Hindlimb muscle (tissue), 1 donor: ENCODE data around the gene EHMT2. TPM values are rescaled to one million over a fixed set of nuclear protein-coding genes. Genes with fewer than 3 reads are reported as not detected.
"Not testable (repeated sequence)": the region's sequence is repeated elsewhere in the genome, so short reads cannot be mapped to it uniquely, and the experiment has no call there.

Experiments used
- DNase-seq: peaks from one replicate; pipeline ENCODE4 v3.0.0-alpha.2; 2013
- polyA plus RNA-seq: library from polyadenylated mRNA; unstranded; fragments of 120-200 nt; gene quantifications from one replicate; pipeline ENCODE4 v1.2.1, GENCODE V29; 2013; ENCODE audit not compliant: insufficient read length

The EHMT2 gene
- 33.6 TPM for polyA plus RNA-seq

DNA sequence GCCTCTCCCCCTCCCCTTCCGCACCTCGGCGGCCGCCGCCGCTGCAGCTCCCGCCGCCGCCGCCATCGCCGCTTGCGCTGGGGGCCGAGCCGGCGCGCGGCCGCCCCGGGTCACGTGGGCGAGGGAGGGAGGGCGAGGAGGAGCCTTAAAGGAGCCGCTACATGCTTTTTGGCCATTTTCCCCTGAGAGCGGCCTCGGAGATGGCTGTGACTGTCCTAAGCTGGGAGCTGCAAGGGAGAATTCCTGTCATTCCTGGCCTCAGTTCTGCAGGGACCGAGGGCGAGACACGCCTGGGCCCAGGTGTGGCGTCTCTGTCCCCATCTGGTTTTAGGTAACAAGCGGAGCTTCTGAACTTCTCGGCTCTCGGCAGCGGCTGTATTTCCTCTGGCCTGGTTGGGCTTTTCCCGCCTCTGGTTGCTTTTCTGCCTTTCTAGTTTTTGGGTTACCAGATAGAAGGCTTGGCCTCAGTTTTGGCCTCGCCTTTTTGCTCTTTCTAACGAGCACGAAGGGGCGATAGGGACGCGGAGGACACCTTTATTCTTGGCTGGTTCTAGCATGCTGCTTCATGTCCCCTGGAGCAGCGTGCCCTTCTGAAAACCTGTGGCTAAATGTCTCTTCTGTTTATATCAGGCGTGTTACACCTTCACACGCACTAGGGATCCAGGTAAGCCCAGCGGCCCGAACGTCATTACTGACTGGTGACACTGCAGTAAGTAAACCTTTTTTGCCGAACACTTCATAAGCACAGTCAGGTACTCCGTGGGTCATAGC, at the start of gene EHMT2:
TSS of gene EHMT2 (minus strand) at position 87 of the 771 bp plus-strand sequence. CDS start at position 66, 21 bp downstream.
- DNase-seq = peak; percentile 92

DNA sequence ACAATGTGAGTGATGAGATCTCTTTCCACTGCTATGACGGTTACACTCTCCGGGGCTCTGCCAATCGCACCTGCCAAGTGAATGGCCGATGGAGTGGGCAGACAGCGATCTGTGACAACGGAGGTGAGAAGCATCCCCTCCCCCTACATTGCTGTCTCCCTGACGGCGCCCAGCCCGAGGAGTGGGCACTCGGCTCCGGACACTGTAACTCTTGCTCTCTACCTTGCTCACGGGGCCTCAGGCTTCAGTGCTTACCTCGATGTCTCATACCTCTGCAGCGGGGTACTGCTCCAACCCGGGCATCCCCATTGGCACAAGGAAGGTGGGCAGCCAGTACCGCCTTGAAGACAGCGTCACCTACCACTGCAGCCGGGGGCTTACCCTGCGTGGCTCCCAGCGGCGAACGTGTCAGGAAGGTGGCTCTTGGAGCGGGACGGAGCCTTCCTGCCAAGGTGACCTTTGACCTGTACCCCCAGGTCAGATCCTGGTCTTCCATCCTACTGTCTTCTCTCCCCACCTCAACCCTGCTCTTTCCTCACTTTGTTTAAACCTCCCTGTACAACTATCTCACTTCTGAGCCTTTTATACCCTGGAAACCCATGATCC, 49.7 kb upstream of the EHMT2 start:
- no peak for DNase-seq

DNA sequence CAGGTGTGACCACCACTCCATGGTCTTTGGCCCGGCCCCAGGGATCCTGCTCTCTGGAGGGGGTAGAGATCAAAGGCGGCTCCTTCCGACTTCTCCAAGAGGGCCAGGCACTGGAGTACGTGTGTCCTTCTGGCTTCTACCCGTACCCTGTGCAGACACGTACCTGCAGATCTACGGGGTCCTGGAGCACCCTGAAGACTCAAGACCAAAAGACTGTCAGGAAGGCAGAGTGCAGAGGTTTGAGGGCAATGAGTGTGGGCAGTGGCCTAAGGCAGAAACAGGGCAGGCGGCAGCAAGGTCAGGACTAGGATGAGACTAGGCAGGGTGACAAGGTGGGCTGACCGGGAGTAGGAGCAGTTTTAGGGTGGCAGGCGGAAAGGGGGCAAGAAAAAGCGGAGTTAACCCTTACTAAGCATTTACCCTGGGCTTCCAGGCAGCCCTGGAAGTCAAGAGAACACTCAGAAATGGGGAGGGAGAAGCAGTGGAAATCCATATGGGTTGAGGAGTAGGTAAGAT, 48.9 kb upstream of the EHMT2 start:
- no peak for DNase-seq

DNA sequence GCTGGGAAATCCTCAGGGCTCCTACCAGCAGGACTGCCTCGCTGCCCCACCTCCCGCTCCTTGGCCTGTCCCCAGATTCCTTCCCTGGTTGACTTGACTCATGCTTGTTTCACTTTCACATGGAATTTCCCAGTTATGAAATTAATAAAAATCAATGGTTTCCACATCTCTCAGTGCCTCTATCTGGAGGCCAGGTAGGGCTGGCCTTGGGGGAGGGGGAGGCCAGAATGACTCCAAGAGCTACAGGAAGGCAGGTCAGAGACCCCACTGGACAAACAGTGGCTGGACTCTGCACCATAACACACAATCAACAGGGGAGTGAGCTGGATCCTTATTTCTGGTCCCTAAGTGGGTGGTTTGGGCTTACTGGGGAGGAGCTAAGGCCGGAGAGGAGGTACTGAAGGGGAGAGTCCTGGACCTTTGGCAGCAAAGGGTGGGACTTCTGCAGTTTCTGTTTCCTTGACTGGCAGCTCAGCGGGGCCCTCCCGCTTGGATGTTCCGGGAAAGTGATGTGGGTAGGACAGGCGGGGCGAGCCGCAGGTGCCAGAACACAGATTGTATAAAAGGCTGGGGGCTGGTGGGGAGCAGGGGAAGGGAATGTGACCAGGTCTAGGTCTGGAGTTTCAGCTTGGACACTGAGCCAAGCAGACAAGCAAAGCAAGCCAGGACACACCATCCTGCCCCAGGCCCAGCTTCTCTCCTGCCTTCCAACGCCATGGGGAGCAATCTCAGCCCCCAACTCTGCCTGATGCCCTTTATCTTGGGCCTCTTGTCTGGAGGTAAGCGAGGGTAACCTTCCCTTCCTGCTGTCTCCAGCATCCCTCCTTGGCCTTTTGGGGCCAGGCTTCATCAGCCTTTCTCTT, 48.2 kb upstream of the EHMT2 start, which contains the start of gene CFB:
TSS of gene CFB (plus strand) at position 589 of the 863 bp plus-strand sequence. CDS start at position 716, 127 bp downstream.
- DNase-seq = peak; percentile 64

DNA sequence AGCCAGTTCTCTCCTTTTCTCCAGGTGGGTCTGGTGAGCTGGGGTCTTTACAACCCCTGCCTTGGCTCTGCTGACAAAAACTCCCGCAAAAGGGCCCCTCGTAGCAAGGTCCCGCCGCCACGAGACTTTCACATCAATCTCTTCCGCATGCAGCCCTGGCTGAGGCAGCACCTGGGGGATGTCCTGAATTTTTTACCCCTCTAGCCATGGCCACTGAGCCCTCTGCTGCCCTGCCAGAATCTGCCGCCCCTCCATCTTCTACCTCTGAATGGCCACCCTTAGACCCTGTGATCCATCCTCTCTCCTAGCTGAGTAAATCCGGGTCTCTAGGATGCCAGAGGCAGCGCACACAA, 47.6 kb upstream of the EHMT2 start:
- no peak for DNase-seq

DNA sequence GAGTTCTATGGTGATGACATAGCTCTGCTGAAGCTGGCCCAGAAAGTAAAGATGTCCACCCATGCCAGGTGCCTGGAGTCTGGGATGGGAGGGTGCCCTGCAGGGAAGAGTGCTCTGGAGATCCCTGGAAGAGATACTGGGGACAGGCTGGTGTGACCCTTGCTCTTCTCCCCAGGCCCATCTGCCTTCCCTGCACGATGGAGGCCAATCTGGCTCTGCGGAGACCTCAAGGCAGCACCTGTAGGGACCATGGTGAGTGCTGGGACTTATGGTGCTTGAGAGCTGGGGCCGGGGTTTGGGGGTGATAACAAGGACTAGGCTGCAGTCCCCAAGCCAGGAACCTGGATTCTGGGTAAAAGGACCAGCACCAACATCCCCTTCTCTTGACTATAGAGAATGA, 46.2 kb upstream of the EHMT2 start:
- no peak for DNase-seq

DNA sequence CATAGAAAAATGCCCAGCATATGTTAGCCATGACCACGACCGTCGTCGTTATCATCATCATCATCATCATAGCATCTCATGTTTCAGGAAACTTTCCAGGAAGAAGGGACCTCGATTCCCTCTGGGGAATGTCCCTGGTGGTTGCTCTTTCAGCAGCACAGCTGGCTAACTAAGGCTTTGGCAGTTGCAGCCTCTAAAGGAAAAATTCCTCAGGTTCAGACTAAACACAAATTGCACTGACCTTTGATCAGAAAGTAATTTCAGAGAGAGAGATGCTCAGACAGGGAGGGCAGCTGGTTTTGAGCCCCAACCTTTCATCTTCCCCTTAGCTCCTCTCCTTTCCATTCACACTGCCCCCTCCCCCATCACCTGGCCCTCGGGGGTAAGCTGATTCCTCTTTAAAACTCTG, 42.8 kb upstream of the EHMT2 start:
- DNase-seq = no peak

DNA sequence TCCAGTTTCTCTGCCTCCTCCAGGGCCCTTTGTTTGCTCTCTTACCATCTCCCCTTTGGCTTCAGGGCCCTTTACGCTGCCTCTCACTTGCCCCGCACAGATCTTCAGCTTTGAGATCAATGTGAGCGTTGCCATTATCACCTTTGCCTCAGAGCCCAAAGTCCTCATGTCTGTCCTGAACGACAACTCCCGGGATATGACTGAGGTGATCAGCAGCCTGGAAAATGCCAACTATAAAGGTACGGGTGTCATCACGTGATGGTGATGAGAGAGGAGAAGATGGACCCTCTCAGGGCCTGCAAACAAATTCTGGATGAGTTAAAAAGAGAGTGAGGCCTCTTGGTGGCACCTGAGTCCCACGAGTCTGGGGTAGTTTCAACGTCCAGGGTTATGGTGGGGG, 38.3 kb upstream of the EHMT2 start:
- DNase-seq = no peak

DNA sequence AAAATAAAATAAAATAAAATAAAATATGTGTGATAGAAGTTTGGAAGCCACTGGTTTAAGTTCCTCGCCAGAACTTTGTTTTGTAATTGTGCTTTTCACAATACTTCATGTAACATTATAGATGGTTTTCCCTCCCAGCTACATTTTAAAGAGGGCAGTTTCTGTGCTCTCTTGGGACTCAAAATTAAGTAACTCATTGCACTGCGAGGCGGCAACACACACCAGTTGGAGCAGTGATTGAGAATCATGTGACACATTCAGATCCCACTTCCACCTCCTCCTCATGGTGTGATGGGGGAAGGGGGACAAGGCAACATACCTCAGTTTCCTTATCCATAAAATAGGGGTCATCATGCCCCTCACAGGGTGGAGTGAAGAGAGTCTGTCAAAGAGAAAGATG, 37.5 kb upstream of the EHMT2 start:
- no peak for DNase-seq

DNA sequence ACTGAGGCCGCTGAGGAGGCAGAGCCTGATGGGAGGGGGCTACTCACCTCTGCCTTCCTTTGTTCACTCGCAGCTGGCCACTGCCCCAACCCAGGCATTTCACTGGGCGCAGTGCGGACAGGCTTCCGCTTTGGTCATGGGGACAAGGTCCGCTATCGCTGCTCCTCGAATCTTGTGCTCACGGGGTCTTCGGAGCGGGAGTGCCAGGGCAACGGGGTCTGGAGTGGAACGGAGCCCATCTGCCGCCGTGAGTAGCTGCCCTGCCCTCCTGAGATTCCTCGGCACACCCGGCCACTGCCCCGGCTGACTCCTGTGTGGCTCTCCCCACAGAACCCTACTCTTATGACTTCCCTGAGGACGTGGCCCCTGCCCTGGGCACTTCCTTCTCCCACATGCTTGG, 36.0 kb upstream of the EHMT2 start:
- DNase-seq = no peak

DNA sequence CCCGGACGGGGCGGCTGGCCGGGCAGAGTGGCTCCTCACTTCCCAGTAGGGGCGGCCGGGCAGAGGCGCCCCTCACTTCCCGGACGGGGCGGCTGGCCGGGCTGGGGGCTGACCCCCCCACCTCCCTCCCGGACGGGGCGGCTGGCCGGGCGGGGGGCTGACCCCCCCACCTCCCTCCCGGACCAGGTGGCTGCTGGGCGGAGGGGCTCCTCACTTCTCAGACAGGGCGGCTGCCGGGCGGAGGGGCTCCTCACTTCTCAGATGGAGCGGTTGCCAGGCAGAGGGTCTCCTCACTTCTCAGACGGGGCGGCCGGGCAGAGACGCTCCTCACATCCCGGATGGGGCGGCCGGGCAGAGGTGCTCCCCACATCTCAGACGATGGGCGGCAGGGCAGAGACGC, 34.6 kb upstream of the EHMT2 start:
- not testable (repeated sequence) for DNase-seq

DNA sequence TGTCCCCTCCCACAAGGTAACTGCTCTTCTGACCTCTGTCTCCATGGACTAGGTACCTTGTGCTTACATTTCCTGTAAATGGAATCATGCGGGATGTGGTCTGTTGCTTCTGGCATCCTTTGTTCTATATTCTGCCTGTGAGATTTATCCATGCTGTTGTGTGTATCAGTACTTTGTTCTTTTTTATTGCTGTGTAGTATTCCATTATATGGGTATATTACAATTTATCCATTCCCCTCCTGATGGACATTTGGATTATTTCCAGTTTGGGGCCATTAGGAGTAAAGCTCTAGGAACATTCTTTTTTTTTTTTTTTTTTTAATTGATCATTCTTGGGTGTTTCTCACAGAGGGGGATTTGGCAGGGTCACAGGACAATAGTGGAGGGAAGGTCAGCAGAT, 33.5 kb upstream of the EHMT2 start:
- DNase-seq = no peak

DNA sequence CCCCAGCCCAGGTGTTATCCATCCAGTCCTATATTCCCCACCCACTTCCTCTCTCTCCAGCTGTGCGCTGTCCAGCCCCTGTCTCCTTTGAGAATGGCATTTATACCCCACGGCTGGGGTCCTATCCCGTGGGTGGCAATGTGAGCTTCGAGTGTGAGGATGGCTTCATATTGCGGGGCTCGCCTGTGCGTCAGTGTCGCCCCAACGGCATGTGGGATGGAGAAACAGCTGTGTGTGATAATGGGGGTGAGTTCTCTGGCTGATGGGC, 31.1 kb upstream of the EHMT2 start:
- no peak for DNase-seq

DNA sequence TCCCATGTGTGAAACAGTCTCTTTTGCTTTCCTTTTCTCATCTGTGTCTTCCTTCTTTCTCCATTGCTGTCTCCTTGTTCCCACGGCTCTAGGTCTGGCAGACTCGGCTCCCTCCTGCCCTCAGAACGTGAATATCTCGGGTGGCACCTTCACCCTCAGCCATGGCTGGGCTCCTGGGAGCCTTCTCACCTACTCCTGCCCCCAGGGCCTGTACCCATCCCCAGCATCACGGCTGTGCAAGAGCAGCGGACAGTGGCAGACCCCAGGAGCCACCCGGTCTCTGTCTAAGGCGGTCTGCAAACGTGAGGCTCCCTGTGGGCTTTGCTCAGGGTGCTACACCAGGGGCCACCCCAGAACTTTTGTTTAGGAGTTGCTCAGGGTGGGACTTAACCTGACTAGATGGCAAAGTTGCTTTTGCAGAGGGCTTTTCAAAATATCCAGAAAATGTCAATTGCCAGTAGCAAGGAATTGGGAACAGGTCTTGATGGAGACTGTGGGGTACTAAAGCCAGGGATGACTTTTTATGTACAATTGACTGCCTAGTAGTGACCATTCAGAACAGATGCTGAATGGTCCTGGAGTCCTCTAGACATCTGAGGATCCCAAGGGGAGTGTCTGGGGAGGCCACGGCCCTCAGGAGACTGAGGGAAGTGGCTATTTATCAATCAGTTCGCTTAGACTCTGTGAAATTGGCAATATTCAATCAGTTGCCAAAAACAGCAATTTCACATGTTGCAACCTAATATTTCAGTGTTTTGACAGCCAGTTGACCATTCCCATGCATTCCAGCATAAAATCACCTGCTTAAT, 30.6 kb upstream of the EHMT2 start:
- no peak for DNase-seq

DNA sequence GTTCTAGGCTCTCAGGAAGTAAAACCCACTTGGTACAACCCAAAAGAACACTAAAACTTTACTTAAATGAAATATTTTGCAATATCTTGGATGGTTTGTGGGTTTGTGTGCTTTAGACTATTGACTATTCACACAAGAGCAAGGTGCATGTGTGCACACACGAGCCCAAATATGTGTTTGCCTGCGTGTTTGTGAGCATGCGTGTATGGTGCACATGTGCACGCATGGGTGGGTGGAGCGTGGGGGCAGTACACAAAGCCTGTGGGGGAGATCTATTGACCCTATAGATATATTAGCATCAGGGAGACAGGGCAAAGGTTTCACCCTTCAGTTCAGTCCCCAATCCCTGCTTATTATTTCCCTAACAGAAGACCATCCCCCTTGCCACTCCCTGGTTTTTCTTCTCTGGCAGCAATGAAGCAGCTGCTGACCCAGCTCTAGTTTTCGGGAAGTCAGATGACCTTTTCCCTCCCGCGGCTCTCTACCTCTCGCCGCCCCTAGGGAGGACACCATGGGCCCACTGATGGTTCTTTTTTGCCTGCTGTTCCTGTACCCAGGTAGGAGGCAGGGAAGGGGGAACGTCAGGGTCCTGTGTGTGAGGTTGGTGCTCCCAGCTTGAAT, 29.9 kb upstream of the EHMT2 start, which contains the start of gene C2:
TSS of gene C2 (plus strand) at position 476 of the 621 bp plus-strand sequence. CDS start at position 512, 36 bp downstream.
- DNase-seq = no peak

DNA sequence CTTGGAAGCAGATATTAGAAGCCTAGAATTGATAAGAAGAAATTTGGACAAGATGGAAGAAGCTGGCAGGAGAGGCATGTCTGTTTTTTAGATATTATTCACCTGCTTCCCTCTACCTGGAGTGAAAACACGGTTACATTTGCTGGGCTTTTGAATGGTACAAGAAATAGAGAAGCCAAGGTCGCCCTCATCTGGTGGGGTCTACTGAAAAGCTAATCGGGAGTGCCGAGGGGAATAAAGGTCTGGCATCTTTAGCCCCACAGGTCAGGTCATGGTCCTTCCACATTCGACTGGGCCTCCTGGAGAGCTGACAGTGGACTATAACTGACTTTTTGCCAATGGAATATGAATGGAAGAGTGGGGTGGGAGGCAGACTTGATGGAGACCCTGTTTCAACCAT, 25.4 kb upstream of the EHMT2 start:
- no peak for DNase-seq

DNA sequence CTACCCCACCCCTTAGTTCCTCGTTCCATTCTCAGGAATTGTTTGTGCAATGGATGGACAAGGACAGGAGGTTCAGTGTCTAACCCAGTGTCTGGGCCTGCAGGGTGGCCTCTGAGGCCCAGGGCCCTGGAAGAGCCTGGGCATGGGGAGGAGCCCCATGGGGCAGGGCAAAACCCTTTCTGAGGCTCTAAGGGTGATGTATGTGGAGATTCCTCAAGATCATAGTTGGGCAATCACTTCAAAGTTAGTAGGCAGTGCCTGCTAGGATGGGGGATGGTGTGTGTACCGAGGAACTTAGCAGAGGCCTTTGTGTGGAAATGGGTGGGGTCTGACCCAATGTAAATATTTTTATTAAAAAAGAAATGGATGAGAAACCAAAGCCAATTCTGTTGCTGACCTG, 23.3 kb upstream of the EHMT2 start:
- no peak for DNase-seq

DNA sequence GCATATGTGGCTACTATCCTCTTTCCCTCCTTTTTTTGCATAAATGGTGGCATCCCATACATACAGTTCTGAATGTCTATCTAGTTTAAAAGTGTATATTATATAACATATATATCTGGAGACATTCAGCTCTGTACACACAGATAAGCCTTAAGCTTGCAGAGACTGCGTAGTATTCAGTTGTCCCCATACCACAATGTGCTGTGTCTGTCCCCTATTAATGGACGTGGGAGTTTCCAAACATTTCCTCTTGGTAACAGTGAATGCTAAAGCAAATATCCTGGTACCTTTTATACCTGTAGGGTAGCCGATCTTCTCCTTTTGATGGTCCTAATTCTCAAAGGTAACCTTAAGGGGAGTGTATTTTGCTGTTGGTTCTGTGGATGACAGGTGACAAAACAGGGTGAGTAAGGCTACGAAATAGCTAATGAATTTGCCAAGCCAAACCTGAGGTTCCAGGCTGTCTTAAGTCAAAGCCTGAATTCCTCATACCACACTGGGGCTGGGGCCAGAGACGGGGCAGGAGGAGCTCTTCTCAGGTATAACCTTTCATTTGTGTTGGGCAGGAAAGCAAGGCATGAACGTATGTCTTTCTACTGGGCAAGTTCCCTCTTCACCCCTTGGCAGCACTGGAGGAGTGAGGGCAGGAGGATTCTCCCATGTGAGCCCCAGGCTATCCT, 22.3 kb upstream of the EHMT2 start:
- DNase-seq = no peak

DNA sequence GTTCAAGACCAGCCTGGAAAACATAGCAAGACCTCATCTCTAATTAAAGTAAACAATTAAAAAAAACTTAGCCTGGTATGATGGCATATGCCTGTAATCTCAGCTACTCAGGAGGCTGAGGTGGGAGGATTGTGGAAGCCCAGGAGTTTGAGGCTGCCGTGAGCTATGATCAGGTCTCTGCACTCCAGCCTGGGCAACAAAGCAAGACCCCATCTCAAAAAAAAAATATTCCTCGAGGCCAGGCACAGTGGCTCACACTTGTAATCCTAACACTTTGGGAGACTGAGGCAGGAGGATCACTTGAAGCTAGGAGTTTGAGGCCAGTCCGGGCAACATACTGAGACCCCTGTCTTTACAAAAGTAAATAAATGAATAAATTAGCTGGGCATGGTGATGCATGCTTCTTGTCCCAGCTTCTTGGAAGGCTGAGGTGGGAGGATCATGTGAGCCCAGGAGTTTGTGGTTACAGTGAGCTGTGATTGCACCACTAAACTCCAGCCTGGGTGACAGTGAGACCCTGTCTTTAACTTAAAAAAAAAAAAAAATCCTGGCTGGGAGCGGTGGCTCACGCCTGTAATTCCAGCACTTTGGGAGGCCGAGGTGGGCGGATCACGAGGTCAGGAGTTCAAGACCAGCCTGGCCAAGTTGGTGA, 20.7 kb upstream of the EHMT2 start:
- no peak for DNase-seq

DNA sequence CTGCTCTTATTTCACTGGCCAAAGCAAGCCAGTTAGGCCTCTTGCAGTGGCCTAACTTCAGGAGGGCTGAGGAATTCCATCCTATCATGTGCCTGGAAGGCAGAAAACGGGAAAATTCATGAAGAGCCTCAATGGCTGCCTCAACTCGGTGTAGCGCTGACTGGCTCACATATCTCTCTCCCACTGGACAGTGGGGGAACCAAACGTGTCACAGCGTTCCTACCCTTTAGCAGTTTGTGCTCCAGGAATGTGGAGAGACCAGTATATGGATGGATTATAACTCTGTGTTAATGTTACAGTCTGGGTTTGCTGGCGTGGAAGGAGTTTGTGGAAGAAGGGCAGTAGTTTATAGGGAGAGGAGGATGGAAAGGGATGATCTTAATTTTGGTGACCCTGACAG, 18.3 kb upstream of the EHMT2 start:
- no peak for DNase-seq

DNA sequence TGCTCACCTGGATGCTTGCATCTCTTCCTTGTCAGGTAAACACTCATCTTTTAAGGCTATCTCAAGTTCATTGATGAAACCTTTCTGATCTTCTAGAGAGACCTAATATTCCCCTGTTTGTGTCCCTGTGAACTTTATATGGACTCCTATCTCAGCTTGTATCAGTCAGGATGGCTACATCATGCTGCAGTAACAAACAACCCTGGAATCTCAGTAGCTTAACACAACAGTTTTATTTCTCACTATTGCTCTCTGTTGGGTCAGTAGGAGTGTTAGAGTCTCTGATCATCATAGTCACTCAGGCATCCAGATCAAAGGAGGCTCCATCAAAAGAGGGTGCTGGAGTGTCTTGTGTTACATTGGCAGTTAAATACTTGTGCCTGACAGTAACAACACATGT, 17.9 kb upstream of the EHMT2 start:
- no peak for DNase-seq
